CD4-positive, alpha-beta memory T cell (primary cell): ENCODE results near the gene GRIFIN. TPM values are rescaled to one million over a fixed set of nuclear protein-coding genes. Genes with fewer than 3 reads are reported as not detected.
"Not testable (repeated sequence)": the region's sequence is repeated elsewhere in the genome, so short reads cannot be mapped to it uniquely, and the experiment has no call there.

Source experiments
- CTCF ChIA-PET: fragments of 350-600 bp; sonication (Branson Sonifier 250); formaldehyde crosslinking; loops from one replicate; lab custom pipeline; 2021; ENCODE audit warnings: inconsistent platforms; ENCODE audit not compliant: partially characterized antibody; lab: Charles Lee
- POLR2A ChIA-PET: fragments of 350-600 bp; sonication (Branson Sonifier 250); formaldehyde crosslinking; loops from one replicate; lab custom pipeline; 2021; ENCODE audit not compliant: partially characterized antibody; lab: Charles Lee
- DNase-seq, 5 donors: peaks; one replicate each; pipeline versions ENCODE4 v3.0.0 to v3.0.0-alpha.2; 2020 to 2022; ENCODE audit warnings: mixed read lengths in 1 of 5
- H3K27ac ChIP-seq: one replicate; pipeline ENCODE4 v1.7.0; 2013; ENCODE audit warnings: low read depth, low read length
- H3K27me3 ChIP-seq: 2 replicates; pipeline ENCODE4 v1.7.0; 2013; ENCODE audit warnings: mild to moderate bottlenecking, low read length, moderate library complexity; ENCODE audit not compliant: insufficient read depth
- H3K36me3 ChIP-seq: 2 replicates; pipeline ENCODE4 v1.7.0; 2013; ENCODE audit warnings: mild to moderate bottlenecking, low read length, moderate library complexity; ENCODE audit not compliant: insufficient read depth
- H3K4me1 ChIP-seq: 2 replicates; pipeline ENCODE4 v1.7.0; 2013; ENCODE audit warnings: mild to moderate bottlenecking, low read length, moderate library complexity; ENCODE audit not compliant: insufficient read depth
- H3K4me3 ChIP-seq, 2 donors: one replicate each; pipeline ENCODE4 v1.7.0; 2013; ENCODE audit warnings: low read length in 2 of 2, mild to moderate bottlenecking in 1 of 2
- H3K9me3 ChIP-seq, 2 donors: one replicate each; pipeline ENCODE4 v1.7.0; 2013; ENCODE audit warnings: low read length in 2 of 2, control low read depth in 1 of 2; ENCODE audit not compliant: control insufficient read depth in 1 of 2
- H3K27ac Mint-ChIP-seq, 7 donors: one replicate each; pipeline ENCODE4 v1.8.0; 2020 to 2021; ENCODE audit warnings: mixed read lengths in 7 of 7, mild to moderate bottlenecking in 6 of 7, inconsistent platforms in 3 of 7, moderate library complexity in 3 of 7
- H3K27me3 Mint-ChIP-seq, 2 donors: one replicate each; pipeline ENCODE4 v1.8.0; 2020 to 2021; ENCODE audit warnings: mixed read lengths in 2 of 2
- H3K36me3 Mint-ChIP-seq, 2 donors: one replicate each; pipeline ENCODE4 v1.8.0; 2020 to 2021; ENCODE audit warnings: mixed read lengths in 2 of 2, inconsistent platforms in 1 of 2, mild to moderate bottlenecking in 1 of 2
- H3K4me1 Mint-ChIP-seq, 4 donors: one replicate each; pipeline ENCODE4 v1.8.0; 2020 to 2021; ENCODE audit warnings: mixed read lengths in 4 of 4, mild to moderate bottlenecking in 1 of 4
- H3K4me3 Mint-ChIP-seq, 8 donors: one replicate each; pipeline ENCODE4 v1.8.0; 2020 to 2021; ENCODE audit warnings: mixed read lengths in 8 of 8, mild to moderate bottlenecking in 7 of 8, moderate library complexity in 6 of 8, inconsistent platforms in 3 of 8
- H3K9me3 Mint-ChIP-seq, 8 donors: one replicate each; pipeline ENCODE4 v1.8.0; 2020 to 2021; ENCODE audit warnings: mixed read lengths in 8 of 8, mild to moderate bottlenecking in 5 of 8, inconsistent platforms in 3 of 8, moderate library complexity in 1 of 8
- intact Hi-C: fragments of 100-400 bp; cut with micrococcal nuclease; formaldehyde crosslinking; loops from one replicate; pipeline ENCODE4 v1.15.1; 2023
- polyA plus RNA-seq, 2 donors: library from polyadenylated mRNA; unstranded; fragments of 300-500 nt; fragmentation: Illumina TruSeq; gene quantifications; one replicate each; pipeline ENCODE4 v1.2.3, GENCODE V29; 2021
- total RNA-seq, 2 experiments: library from RNA; stranded (reverse); gene quantifications; one replicate each; pipeline ENCODE4 v1.2.3, GENCODE V29; 2021

The GRIFIN gene
- total and polyA plus RNA-seq, 4 experiments from 2014 or later: not detected

DNA sequence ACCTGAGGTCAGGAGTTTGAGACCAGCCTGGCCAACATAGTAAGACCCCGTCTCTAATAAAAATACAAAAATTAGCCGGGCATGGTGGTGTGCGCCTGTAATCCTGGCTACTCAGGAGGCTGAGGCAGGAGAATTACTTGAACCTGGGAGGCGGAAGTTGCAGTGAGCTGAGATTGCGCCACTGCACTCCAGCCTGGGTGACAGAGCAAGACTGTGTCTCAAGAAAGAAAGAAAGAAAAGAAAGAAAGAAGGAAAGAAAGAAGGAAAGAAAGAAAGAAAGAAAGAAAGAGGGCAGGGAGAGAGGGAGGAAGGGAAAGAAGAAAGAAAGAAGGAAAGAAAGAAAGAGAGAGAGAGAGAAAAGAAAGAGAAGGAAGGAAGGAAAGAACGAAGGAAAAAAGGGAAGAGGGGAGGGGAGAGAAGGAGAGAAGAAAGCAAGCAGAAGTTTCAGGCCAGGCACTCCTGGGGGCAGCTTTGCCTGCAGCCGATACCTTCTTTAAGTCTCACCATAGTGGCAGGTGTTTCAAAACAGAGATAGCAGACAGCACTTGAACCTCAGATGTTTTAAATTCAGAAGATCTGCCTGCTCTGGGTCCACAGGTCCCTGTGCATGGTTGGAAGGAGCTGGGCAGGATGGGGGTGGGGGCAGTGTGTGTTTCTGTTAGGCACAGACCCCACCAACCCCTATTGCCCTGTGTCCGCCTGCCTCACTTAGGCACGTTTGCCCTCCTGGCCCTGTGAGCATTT lies 6.6 kb downstream of the GRIFIN start:
- H3K27ac Mint-ChIP-seq: peak overlapping the region in 1 of 7 donors; percentile 17
- not testable (repeated sequence) for DNase-seq, H3K9me3 ChIP-seq, H3K36me3 ChIP-seq, H3K4me1 ChIP-seq, H3K4me3 Mint-ChIP-seq, H3K27me3 ChIP-seq, H3K36me3 Mint-ChIP-seq, H3K4me1 Mint-ChIP-seq, H3K27ac ChIP-seq, H3K27me3 Mint-ChIP-seq, H3K4me3 ChIP-seq, H3K9me3 Mint-ChIP-seq
- POLR2A ChIA-PET: interaction anchor here (0.9 to 1.2 kb wide), 2 partner anchors 41 to 48 kb away, joined by 3 read pairs; no protein-coding TSS in a partner anchor
- CTCF ChIA-PET: interaction anchor here (0.9 to 5.5 kb wide), 22 partner anchors 8 to 911 kb away, joined by 3 to 79 read pairs (median 4); partner anchors contain the start of genes MRM2 and NUDT1
- intact Hi-C loops: loop anchor here (1.0 kb wide), 2 partner anchors 18 to 890 kb away; no protein-coding TSS in a partner anchor

DNA sequence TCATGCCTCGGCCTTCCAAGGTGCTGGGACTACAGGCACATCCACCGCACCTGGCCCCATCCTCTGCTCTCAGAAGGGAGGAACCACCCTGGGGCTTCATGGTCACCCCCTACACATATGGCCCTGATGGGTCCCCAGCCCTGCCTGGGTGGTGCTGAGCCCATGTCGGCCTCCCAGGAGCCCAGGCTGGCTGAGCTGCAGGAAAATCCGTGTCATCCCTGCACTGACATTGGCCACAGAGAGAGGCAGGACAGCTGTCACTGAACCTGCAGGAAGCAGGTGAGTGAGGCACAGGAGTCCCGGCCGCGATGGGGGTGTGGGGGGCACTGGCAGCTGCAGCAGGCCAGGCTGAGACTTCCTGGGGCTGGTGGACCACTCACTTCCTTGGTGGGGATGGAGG lies 8.0 kb downstream of the GRIFIN start:
- no peak overlapping the region for H3K4me3 Mint-ChIP-seq
- POLR2A ChIA-PET: interaction anchor here (0.7 to 1.2 kb wide), 2 partner anchors 49 to 78 kb away, joined by 3 read pairs; no protein-coding TSS in a partner anchor
- Histone ChIP-seq H3K36me3 (no peaks in the 10 kb centered on the region), H3K4me3 (no peak overlapping the region), H3K27me3 (no peaks in the 10 kb centered on the region), H3K4me1 (no peaks in the 10 kb centered on the region), H3K9me3 (no peaks in the 10 kb centered on the region), H3K27ac (no peak overlapping the region)
- peaks cover 2 to 5% of the 10 kb centered on the region in 2 donors for H3K27me3 Mint-ChIP-seq
- H3K27ac Mint-ChIP-seq: no peak overlapping the region
- no peaks in the 10 kb centered on the region for H3K36me3 Mint-ChIP-seq
- H3K4me1 Mint-ChIP-seq: peaks cover 2 to 5% (median 4%) of the 10 kb centered on the region in 4 donors
- no peaks in the 10 kb centered on the region for H3K9me3 Mint-ChIP-seq
- no peak for DNase-seq
- intact Hi-C loops: no loop called here
- CTCF ChIA-PET: interaction anchor here (0.5 to 5.5 kb wide), 22 partner anchors 9 to 891 kb away, joined by 3 to 79 read pairs (median 4); no protein-coding TSS in a partner anchor

GRCh38 chr7:2466675-2467074 lies 9.5 kb downstream of the GRIFIN start:
- H3K9me3 ChIP-seq: no peaks in the 10 kb centered on the region
- H3K4me3 ChIP-seq: no peak overlapping the region
- POLR2A ChIA-PET: no interaction called here

GRCh38 chr7:2465928-2466327 lies 10.3 kb downstream of the GRIFIN start:
- H3K27ac ChIP-seq: no peak overlapping the region
- POLR2A ChIA-PET: no interaction called here
- Mint-ChIP-seq H3K36me3 (no peaks in the 10 kb centered on the region), H3K4me3 (no peak overlapping the region), H3K9me3 (no peaks in the 10 kb centered on the region), H3K27me3 (peaks cover 4 to 5% of the 10 kb centered on the region in 2 donors), H3K27ac (no peak overlapping the region), H3K4me1 (peaks cover 2 to 5% (median 4%) of the 10 kb centered on the region in 4 donors)
- H3K27me3 ChIP-seq: no peaks in the 10 kb centered on the region
- no peak for DNase-seq
- H3K9me3 ChIP-seq: no peaks in the 10 kb centered on the region
- H3K4me3 ChIP-seq: no peak overlapping the region
- no peaks in the 10 kb centered on the region for H3K4me1 ChIP-seq
- intact Hi-C loops: no loop called here
- CTCF ChIA-PET: no interaction called here
- H3K36me3 ChIP-seq: no peaks in the 10 kb centered on the region

More at GRCh38 chr7:2466675-2467074, 9.5 kb downstream of the GRIFIN start:
- H3K9me3 Mint-ChIP-seq: no peaks in the 10 kb centered on the region
- DNase-seq: no peak
- no peak overlapping the region for H3K4me3 Mint-ChIP-seq
- intact Hi-C loops: no loop called here
- H3K4me1 ChIP-seq: no peaks in the 10 kb centered on the region
- no peaks in the 10 kb centered on the region for H3K36me3 Mint-ChIP-seq
- CTCF ChIA-PET: interaction anchor here (0.7 to 5.5 kb wide), 3 partner anchors 15 to 54 kb away, joined by 3 to 79 read pairs (median 3); no protein-coding TSS in a partner anchor
- no peak overlapping the region for H3K27ac ChIP-seq
- H3K4me1 Mint-ChIP-seq: peaks cover 2 to 5% (median 4%) of the 10 kb centered on the region in 4 donors
- no peak overlapping the region for H3K27ac Mint-ChIP-seq
- H3K27me3 Mint-ChIP-seq: peaks cover 4 to 5% of the 10 kb centered on the region in 2 donors
- no peaks in the 10 kb centered on the region for H3K27me3 ChIP-seq
- H3K36me3 ChIP-seq: no peaks in the 10 kb centered on the region

DNA sequence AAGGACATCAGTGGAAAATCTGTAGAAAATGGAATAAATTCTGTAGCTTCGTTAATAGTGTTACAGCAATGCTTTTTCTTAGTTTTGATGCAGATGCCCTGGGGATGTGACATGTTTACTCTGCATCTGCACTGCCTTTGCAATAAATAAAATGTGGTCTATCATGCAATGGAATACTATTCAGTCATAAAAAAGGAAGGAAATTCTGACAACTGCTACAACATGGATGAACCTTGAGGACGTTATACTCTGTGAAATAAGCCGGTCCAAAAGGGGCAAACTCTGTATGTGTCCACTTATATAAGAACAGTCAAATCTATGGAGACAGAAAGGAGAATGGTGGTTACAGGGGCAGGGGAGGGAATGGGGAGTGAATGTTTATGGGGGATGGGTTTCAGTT lies 13.5 kb downstream of the GRIFIN start:
- Histone ChIP-seq H3K36me3 (no peaks in the 10 kb centered on the region), H3K27ac (no peak overlapping the region), H3K9me3 (no peaks in the 10 kb centered on the region), H3K4me1 (peaks cover 6% of the 10 kb centered on the region), H3K4me3 (no peak overlapping the region), H3K27me3 (no peaks in the 10 kb centered on the region)
- Mint-ChIP-seq H3K4me1 (peaks cover 3 to 8% (median 4%) of the 10 kb centered on the region in 4 donors), H3K36me3 (no peaks in the 10 kb centered on the region), H3K27ac (peak overlapping the region in 1 of 7 donors; percentile 42), H3K9me3 (no peaks in the 10 kb centered on the region), H3K27me3 (peaks cover 0 to 3% of the 10 kb centered on the region in 2 donors), H3K4me3 (no peak overlapping the region)
- intact Hi-C loops: no loop called here
- CTCF ChIA-PET: no interaction called here
- DNase-seq: no peak
- POLR2A ChIA-PET: no interaction called here

- CTCF ChIA-PET: no interaction called here
- H3K27ac Mint-ChIP-seq: no peak overlapping the region
- no peaks in the 10 kb centered on the region for H3K36me3 ChIP-seq
- H3K4me1 ChIP-seq: peaks cover 8% of the 10 kb centered on the region
- intact Hi-C loops: no loop called here
- H3K9me3 Mint-ChIP-seq: no peaks in the 10 kb centered on the region
- no peak for DNase-seq
- H3K4me1 Mint-ChIP-seq: peaks cover 3 to 9% (median 7%) of the 10 kb centered on the region in 4 donors
- H3K9me3 ChIP-seq: no peaks in the 10 kb centered on the region
- no peak overlapping the region for H3K27ac ChIP-seq
- POLR2A ChIA-PET: interaction anchor here (1.1 kb wide), 1 partner anchor 26 kb away, joined by 3 read pairs; no protein-coding TSS in a partner anchor
- no peaks in the 10 kb centered on the region for H3K36me3 Mint-ChIP-seq
- no peak overlapping the region for H3K4me3 Mint-ChIP-seq
- H3K27me3 Mint-ChIP-seq: peaks cover 0 to 4% of the 10 kb centered on the region in 2 donors
- no peak overlapping the region for H3K4me3 ChIP-seq
- H3K27me3 ChIP-seq: no peaks in the 10 kb centered on the region
Measured at GRCh38 chr7:2461268-2462026, 14.8 kb downstream of the GRIFIN start.

DNA sequence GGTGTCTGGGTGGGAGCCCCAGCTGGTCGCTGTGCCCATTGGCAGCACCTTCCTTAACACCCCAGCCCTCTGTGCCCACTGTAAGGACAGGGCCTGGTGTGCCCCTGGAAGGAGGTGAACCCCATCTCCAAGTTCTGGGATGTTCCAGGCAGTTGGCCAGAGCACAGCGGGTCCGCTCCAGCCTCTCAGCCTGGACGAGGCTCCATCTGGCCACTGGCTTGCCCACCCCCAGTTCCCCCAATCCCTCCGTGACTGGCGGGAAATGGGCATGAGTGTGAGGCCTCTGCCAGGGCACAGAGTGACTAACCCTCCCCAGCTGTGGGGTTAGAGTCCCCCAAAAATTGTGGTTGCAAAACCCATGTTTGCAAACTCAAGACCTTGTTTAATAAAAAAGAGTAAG lies 15.6 kb downstream of the GRIFIN start:
- no peak overlapping the region for H3K4me3 ChIP-seq
- Mint-ChIP-seq H3K36me3 (no peaks in the 10 kb centered on the region), H3K27ac (no peak overlapping the region), H3K27me3 (peaks cover 0 to 4% of the 10 kb centered on the region in 2 donors), H3K9me3 (peaks cover 0 to under 1% (median 0%) of the 10 kb centered on the region in 8 donors), H3K4me1 (peaks cover 3 to 9% (median 7%) of the 10 kb centered on the region in 4 donors), H3K4me3 (no peak overlapping the region)
- no peak overlapping the region for H3K27ac ChIP-seq
- peaks cover 8% of the 10 kb centered on the region for H3K4me1 ChIP-seq
- DNase-seq: peak in 1 of 5 donors; percentile 24
- CTCF ChIA-PET: interaction anchor here (1.0 to 2.6 kb wide), 2 partner anchors 9 to 10 kb away, joined by 4 to 14 read pairs; no protein-coding TSS in a partner anchor
- H3K9me3 ChIP-seq: no peaks in the 10 kb centered on the region
- intact Hi-C loops: no loop called here
- H3K27me3 ChIP-seq: no peaks in the 10 kb centered on the region
- POLR2A ChIA-PET: interaction anchor here (1.1 kb wide), 1 partner anchor 27 kb away, joined by 3 read pairs; no protein-coding TSS in a partner anchor
- H3K36me3 ChIP-seq: no peaks in the 10 kb centered on the region
